Midbrain (tissue), 1 donor: ENCODE data around the gene TRIM17.
"Not testable (repeated sequence)": the region's sequence is repeated elsewhere in the genome, so short reads cannot be mapped to it uniquely, and the experiment has no call there.

ENCODE experiments used
- DNase-seq: peaks from one replicate; lab custom pipeline; 2025; lab: John Stamatoyannopoulos, UW

The TRIM17 gene

GRCh38 chr1:228448372-228448771 is 31.7 kb upstream of the TRIM17 start:
- no peak for DNase-seq

GRCh38 chr1:228446852-228447251 is 30.2 kb upstream of the TRIM17 start:
- DNase-seq, result no peak

- DNase-seq, result no peak
Measured at GRCh38 chr1:228445843-228446650, 29.4 kb upstream of the TRIM17 start.

- DNase-seq, result no peak
Measured at GRCh38 chr1:228445490-228445842, 28.8 kb upstream of the TRIM17 start.

GRCh38 chr1:228443395-228443794 is 26.7 kb upstream of the TRIM17 start:
- no peak for DNase-seq

- no peak for DNase-seq
Measured at GRCh38 chr1:228440761-228441500, 24.3 kb upstream of the TRIM17 start.

GRCh38 chr1:228438266-228438665 is 21.6 kb upstream of the TRIM17 start:
- no peak for DNase-seq

- no peak for DNase-seq
Measured at GRCh38 chr1:228437424-228437962, 20.8 kb upstream of the TRIM17 start.

GRCh38 chr1:228434689-228435088 is 18.0 kb upstream of the TRIM17 start:
- DNase-seq, result no peak

- not testable (repeated sequence) for DNase-seq
Measured at GRCh38 chr1:228433337-228434053, 16.8 kb upstream of the TRIM17 start.

GRCh38 chr1:228430243-228430642 is 13.6 kb upstream of the TRIM17 start:
- no peak for DNase-seq

GRCh38 chr1:228429698-228430097 is 13.0 kb upstream of the TRIM17 start:
- DNase-seq, result no peak

- no peak for DNase-seq
Measured at GRCh38 chr1:228429007-228429406, 12.3 kb upstream of the TRIM17 start.

GRCh38 chr1:228428412-228428811 is 11.8 kb upstream of the TRIM17 start:
- no peak for DNase-seq

- DNase-seq, result no peak
Measured at GRCh38 chr1:228426518-228427175, 10.0 kb upstream of the TRIM17 start.

- DNase-seq, result no peak
Measured at GRCh38 chr1:228424685-228425660, 8.3 kb upstream of the TRIM17 start.

GRCh38 chr1:228423404-228424053 is 6.9 kb upstream of the TRIM17 start:
- DNase-seq, result no peak

- DNase-seq, result no peak
Measured at GRCh38 chr1:228420968-228421826, 4.5 kb upstream of the TRIM17 start.

- DNase-seq, result no peak
Measured at GRCh38 chr1:228417483-228418203, 982 bp upstream of the TRIM17 start.
